NB4 (cell line): ENCODE measurements around the gene KIAA1217.

ENCODE experiments used
- POLR2A ChIP-seq: IDR thresholded peaks from 2 replicates; pipeline ENCODE4 v1.6.1; 2011; ENCODE audit warnings: mild to moderate bottlenecking; ENCODE audit not compliant: insufficient read length; ENCODE audit errors: extremely low read depth
- TF ChIP-seq, protein P1 (sequence below): IDR thresholded peaks from one replicate; pipeline ENCODE4 v1.5.1; 2012; ENCODE audit warnings: low read depth, low read length
- TF ChIP-seq, protein P2 (sequence below): IDR thresholded peaks from 2 replicates; pipeline ENCODE4 v1.6.1; 2011; ENCODE audit warnings: low read depth, low read length

DNA sequence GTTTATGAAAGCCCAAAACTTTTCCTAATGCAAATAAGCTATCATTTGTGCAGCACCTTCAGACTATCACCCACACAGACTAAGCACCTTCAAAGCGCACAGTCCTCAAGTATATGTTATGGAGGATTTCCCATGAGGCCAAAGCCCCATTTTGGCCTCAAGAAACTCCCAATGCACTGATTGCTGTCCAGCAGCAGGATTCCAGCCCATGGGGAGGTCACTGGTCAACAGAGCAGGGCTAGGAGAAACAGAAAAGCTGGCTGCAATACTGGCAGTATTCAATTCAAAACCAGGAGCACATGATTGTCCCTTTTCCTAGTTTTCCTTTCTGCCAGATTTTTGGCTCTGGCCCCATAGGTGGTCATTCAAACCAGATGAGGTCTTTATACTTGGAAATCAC is 24.5 kb upstream of the KIAA1217 start:
- TF ChIP-seq, protein P1, sequence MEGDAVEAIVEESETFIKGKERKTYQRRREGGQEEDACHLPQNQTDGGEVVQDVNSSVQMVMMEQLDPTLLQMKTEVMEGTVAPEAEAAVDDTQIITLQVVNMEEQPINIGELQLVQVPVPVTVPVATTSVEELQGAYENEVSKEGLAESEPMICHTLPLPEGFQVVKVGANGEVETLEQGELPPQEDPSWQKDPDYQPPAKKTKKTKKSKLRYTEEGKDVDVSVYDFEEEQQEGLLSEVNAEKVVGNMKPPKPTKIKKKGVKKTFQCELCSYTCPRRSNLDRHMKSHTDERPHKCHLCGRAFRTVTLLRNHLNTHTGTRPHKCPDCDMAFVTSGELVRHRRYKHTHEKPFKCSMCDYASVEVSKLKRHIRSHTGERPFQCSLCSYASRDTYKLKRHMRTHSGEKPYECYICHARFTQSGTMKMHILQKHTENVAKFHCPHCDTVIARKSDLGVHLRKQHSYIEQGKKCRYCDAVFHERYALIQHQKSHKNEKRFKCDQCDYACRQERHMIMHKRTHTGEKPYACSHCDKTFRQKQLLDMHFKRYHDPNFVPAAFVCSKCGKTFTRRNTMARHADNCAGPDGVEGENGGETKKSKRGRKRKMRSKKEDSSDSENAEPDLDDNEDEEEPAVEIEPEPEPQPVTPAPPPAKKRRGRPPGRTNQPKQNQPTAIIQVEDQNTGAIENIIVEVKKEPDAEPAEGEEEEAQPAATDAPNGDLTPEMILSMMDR: no peak
- TF ChIP-seq, protein P2, sequence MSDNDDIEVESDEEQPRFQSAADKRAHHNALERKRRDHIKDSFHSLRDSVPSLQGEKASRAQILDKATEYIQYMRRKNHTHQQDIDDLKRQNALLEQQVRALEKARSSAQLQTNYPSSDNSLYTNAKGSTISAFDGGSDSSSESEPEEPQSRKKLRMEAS: no peak
- TF ChIP-seq POLR2A: no peak
